EL (cell line): ENCODE data around the gene NXPE3.
A peak's percentile ranks its signal among the peaks of the same experiment; 100 is the strongest.

Experiments used
- DNase-seq: peaks from one replicate; pipeline ENCODE4 v3.0.0-alpha.2; 2016

Gene NXPE3

GRCh38 chr3:101803173-101803782 lies 24.3 kb downstream of the NXPE3 start:
- peak; percentile 67 for DNase-seq

- no peak for DNase-seq
These were observed 24.9 kb downstream of the NXPE3 start for GRCh38 chr3:101803939-101804338.

GRCh38 chr3:101806491-101806890 lies 27.5 kb downstream of the NXPE3 start:
- no peak for DNase-seq

- DNase-seq: no peak
These were observed 28.9 kb downstream of the NXPE3 start for GRCh38 chr3:101807888-101808287.

DNA sequence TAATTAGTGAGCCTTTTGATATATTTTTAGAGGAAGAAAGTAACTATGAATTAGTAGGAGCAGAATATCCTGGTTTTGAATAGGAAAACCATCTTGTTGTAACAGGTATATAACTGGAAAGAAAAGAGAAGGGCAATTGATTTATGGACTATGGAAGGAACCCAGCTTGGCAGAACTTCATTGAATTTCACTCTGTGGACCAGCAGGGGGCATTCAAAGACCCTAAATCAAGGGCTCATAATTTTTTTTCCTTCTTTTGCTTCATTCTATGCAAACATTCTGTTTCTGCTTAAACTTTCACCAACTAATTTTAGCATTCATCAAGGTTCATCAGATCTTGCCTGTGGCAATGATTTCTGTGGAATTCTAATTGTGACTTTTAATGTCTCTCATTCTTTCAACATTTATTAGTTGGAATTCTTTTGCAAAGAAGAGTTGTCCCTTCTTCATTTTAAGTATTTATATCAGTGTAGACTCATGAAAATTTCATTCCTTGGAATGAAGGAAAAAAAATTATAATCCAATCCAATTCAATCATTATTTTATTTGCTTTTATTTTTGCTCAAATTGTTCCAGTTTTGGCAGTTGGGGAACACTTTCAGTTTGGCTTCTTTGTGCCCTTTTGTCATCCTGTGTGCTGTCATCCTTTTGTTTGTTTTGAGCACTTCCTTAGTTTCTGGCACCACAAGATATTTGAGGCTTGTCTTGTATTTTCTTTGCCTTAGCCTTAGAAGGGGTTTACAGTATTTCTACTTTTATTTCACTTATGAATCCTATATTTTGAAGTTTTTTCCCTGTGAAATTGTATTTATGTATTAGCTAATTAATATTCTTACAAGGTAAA lies 30.4 kb downstream of the NXPE3 start:
- DNase-seq: peak; percentile 50

- no peak for DNase-seq
These were observed 31.0 kb downstream of the NXPE3 start for GRCh38 chr3:101810022-101810418.

DNA sequence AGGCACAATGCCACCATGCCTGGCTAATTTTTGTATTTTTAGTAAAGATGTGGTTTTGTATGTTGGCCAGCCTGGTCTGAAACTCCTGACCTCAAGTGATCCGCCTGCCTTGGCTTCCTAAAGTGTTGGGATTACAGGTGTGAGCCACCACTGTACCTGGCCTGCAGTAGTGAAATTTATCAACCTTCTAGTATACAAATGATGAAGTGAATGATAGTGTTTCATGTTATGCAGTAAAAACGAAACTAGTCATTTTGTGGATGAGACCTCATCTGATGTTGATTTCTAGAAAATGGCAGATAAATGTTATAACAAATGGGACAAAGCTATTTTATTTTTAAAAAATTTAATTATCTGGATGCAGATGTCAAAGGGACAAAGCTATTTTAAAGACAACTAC lies 32.9 kb downstream of the NXPE3 start:
- no peak for DNase-seq

- no peak for DNase-seq
These were observed 33.9 kb downstream of the NXPE3 start for GRCh38 chr3:101812895-101813294.

DNA sequence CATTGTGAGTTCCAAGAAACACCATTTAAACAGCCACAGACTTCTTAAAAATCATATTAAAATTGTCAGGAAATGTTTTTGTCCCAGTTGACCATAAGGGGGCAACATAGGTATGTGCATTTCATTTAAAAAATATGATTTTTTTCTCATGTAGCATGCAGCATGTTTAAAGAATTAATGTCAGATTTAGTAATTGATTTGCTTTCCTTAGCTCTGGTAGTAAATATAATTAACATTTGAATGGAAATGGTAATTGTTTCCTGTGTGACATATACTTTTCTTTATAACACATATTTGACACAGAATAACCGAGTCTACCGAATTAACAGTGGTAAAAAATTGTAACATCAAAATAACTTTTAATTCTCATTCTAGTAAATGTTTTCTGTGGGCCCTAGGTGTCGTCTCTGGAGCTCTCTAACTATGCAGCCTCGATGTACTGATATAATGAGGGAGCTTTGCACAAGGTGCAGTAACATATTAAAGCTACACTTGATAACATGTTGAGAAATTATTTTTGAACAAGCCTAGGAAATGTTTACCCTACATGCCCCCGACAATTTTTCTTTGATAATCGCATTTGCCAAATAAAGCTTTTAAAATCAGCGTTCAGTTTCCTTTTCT lies 34.9 kb downstream of the NXPE3 start:
- peak; percentile 32 for DNase-seq

DNA sequence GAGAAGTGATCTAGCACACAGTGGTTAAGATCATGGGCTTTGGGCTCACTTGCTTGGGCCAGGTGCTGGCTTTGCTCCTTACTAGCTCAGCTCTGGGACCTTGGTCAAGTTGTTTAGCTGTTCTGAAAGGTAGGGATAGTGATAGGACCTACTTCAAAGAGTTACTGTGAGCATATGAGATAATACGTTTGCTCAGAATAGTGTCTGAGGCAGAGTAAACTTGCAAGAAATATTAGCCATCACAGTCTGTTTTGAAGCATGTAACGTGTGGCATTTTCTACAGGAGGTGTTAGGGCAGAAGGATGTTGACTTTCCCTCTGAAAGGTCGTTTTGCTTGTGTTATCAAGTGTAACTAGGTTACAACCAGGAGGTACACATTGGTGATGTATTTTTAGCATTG lies 35.8 kb downstream of the NXPE3 start:
- no peak for DNase-seq

DNA sequence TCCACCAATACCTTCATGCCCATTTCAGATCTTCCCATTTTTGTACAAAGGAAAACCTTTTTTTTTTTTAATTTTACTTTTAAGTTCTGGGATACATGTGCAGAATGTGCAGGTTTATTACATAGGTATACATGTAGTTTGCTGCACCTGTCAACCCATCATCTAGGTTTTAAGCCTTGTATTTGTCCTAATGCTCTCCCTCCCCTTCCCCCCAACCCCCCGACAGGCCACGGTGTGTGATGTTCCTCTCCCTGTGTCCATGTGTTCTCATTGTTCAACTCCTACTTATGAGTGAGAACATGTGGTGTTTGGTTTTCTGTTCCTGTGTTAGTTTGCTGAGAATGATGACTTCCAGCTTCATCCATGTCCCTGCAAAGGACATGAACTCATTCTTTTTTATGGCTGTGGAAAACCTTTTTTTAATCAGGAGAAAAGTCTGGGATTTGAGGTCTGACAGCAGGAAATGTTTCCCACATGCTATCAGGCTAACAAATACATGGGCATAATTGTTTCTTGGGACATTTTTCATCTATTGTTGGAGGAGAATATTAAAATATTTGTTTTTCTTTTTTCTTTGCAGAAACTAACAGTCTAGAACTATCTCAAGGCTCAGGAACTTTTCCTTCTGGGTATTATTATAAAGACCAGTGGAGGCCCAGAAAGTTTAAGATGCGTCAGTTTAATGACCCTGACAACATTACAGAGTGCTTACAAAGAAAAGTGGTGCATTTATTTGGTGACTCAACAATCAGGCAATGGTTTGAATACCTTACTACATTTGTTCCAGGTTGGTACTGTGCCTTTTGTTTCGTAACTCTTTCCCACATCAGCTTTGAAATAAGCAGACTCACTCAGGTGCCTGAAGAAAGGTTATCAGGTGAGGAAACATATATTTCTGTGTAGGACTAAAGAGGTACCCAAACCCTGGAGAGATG lies 37.5 kb downstream of the NXPE3 start:
- DNase-seq: no peak

- no peak for DNase-seq
These were observed 39.0 kb downstream of the NXPE3 start for GRCh38 chr3:101817992-101818391.

GRCh38 chr3:101819649-101820206 lies 40.7 kb downstream of the NXPE3 start:
- DNase-seq: no peak

DNA sequence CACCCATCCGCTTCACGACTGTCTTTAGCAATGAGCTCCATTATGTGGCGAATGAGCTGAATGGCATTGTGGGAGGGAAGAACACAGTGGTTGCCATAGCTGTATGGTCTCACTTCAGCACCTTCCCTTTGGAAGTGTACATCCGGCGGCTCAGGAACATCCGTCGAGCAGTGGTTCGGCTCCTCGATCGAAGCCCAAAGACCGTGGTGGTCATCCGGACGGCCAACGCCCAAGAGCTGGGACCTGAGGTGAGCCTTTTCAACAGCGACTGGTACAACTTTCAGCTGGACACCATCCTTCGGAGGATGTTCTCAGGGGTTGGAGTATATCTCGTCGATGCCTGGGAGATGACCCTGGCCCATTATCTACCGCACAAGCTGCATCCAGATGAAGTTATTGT lies 42.5 kb downstream of the NXPE3 start:
- no peak for DNase-seq

DNA sequence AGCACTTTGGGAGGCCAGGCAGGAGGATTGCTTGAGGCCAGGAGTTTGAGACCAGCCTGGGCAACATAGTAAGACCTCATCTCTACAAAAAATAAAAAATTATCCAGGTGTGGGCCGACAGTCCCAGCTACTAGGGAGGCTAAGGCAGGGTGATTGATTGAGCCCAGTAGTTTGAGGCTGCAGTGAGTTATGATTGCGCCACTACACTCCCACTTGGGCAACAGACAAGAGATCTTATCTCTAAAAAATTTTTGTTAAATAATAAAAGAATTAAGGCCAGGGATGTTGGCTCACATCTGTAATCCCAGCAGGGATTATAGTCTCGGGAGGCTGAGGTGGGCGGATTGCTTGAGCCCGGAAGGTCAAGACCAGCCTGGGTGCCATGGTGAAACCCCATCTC lies 44.5 kb downstream of the NXPE3 start:
- no peak for DNase-seq

DNA sequence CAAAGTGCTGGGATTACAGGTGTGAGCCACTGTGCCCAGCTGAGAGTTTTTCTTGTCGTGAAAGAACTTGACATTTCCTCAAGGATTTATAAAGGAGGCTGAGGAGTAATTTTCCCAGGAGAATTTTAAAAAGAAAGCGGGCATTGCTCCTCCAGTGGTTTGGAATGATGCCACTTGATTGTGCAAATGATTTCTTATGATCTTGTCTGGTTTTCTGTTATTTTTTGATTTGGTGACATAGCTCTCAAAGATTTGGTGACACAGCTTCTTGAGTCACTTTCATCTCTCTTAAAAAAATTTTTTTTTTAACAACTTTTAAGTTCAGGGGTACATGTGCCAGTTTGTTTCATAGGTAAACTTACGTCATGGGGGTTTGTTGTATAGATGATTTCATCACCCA lies 45.7 kb downstream of the NXPE3 start:
- DNase-seq: no peak

GRCh38 chr3:101825904-101826445 lies 47.0 kb downstream of the NXPE3 start:
- no peak for DNase-seq

DNA sequence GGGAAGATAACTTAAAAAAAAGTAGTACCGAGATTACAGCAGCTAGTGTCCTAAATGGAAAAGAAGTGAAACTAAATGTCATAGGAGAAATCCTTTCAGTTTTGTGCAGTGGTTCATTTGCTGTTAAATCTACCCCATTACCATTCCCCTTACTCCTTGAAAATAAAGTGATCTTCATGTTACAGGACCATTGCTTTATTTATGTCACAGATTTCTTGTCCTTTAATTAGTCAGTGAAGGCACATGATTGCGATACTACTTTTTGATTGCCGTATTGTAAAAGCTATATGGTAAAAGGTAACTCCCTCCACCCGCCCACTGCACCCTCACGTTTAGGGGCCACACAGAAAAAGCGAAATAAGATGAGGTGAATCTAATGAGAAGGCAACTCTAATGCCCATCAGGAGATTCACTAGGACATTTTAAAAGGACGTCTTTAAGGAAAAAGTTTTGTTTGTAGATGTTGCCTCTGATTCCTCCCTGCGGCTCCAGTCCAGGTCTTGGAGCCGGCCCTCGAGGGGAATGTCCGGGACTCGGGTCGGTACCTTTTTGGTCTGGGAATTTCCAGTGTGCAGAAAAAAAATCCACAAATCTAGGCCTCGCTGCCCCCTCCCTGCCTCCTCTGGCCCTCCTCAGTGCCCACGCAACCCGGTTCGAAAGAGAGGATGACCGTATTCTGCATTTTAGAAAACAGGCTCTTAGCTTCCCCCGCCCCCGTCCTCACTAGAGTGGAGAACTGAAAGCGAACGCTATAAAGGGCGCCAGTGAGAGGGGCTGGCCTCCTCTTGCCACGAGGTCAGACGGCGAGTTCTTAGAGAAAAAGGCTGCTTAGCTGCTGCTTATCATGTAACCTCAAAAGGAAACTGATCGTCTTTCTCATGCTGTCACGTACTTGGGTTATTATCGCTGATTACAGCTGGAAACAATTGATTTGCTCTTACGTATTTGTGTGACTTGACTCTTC lies 48.5 kb downstream of the NXPE3 start:
- peak; percentile 88 for DNase-seq

GRCh38 chr3:101828276-101828675 lies 49.3 kb downstream of the NXPE3 start:
- DNase-seq: no peak

- peak; percentile 68 for DNase-seq
These were observed 49.9 kb downstream of the NXPE3 start for GRCh38 chr3:101828691-101829436.
